ENCODE measurements around the gene HOXC5. TPM values are rescaled to one million over a fixed set of nuclear protein-coding genes. Genes with fewer than 3 reads are reported as not detected.

Gene HOXC5
- total and polyA plus RNA-seq, 9 donors = 1.8 to 11.0 (median 2.9) TPM

- H3K9me3 ChIP-seq = no peaks in the 10 kb centered on the region
- WGBS, 3 donors = 8 to 17% (median 13%) methylated on average over 17 of the region's 17 CpGs
- no peaks in the 10 kb centered on the region for H3K36me3 ChIP-seq
- H3K27me3 ChIP-seq = no peaks in the 10 kb centered on the region
- H3K27ac ChIP-seq = peak overlapping the region in 1 of 2 donors; percentile 72
- no peak for DNase-seq
- H3K4me1 ChIP-seq (ENCODE audit: insufficient read depth) = peaks cover 8% of the 10 kb centered on the region
- intact Hi-C loops (cut with DNase I) = loop anchor here in 1 of 4 donors (10.0 kb wide), 1 partner anchor 360 kb away; no protein-coding TSS in a partner anchor
- peak overlapping the region; percentile 21 for H3K4me3 ChIP-seq
- no peak for TF ChIP-seq EP300 (IDR thresholded peaks at IDR 0.05)
- TF ChIP-seq POLR2A (IDR thresholded peaks at IDR 0.05) = no peak
- TF ChIP-seq CTCF (IDR thresholded peaks at IDR 0.05) = no peak
These were observed 37.9 kb upstream of the HOXC5 start for GRCh38 chr12:53995002-53995377.

GRCh38 chr12:53995378-53996239 is 37.2 kb upstream of the HOXC5 start:
- peak overlapping the region in 1 of 2 donors; percentile 72 for H3K27ac ChIP-seq

GRCh38 chr12:53996240-53997203 is 36.3 kb upstream of the HOXC5 start:
- whole genome bisulfite sequencing, 3 donors = 71 to 89% (median 87%) methylated on average over 29 of the region's 29 CpGs

More at GRCh38 chr12:53995378-53996239, 37.2 kb upstream of the HOXC5 start:
- intact Hi-C loops (cut with DNase I) = loop anchor here in 1 of 4 donors (10.0 kb wide), 1 partner anchor 359 kb away; no protein-coding TSS in a partner anchor
- WGBS, 3 donors = 23 to 38% (median 29%) methylated on average over 48 of the region's 48 CpGs
- Histone ChIP-seq H3K4me3 (peak overlapping the region; percentile 21), H3K9me3 (no peaks in the 10 kb centered on the region), H3K27me3 (no peaks in the 10 kb centered on the region), H3K36me3 (no peaks in the 10 kb centered on the region), H3K4me1 (ENCODE audit: insufficient read depth) (peaks cover 9% of the 10 kb centered on the region)
- peak in 2 of 5 donors; percentile 58 to 66 for DNase-seq
- no peak for TF ChIP-seq CTCF (IDR thresholded peaks at IDR 0.05)
- no peak for TF ChIP-seq POLR2A (IDR thresholded peaks at IDR 0.05)
- no peak for TF ChIP-seq EP300 (IDR thresholded peaks at IDR 0.05)

More at GRCh38 chr12:53996240-53997203, 36.3 kb upstream of the HOXC5 start:
- Histone ChIP-seq H3K27ac (peak overlapping the region in 1 of 2 donors; percentile 72), H3K4me3 (peak overlapping the region; percentile 21), H3K4me1 (ENCODE audit: insufficient read depth) (peaks cover 9% of the 10 kb centered on the region), H3K36me3 (no peaks in the 10 kb centered on the region), H3K27me3 (no peaks in the 10 kb centered on the region), H3K9me3 (no peaks in the 10 kb centered on the region)
- no peak for TF ChIP-seq POLR2A (IDR thresholded peaks at IDR 0.05)
- no peak for TF ChIP-seq EP300 (IDR thresholded peaks at IDR 0.05)
- TF ChIP-seq CTCF (IDR thresholded peaks at IDR 0.05) = no peak
- peak in 1 of 5 donors; percentile 33 for DNase-seq
- intact Hi-C loops (cut with DNase I) = loop anchor here in 1 of 4 donors (10.0 kb wide), 1 partner anchor 358 kb away; no protein-coding TSS in a partner anchor
